Activated naive CD4-positive, alpha-beta T cell treated with anti-CD3 and anti-CD28 coated beads, Interleukin-2, amount 50 U/mL, for 24 hours (primary cell): Measurements from ENCODE around the gene ZNF202.

Experiments
- H3K27ac Mint-ChIP-seq: one replicate; pipeline ENCODE4 v1.8.0; 2021; ENCODE audit warnings: mild to moderate bottlenecking, mixed read lengths
- H3K27me3 Mint-ChIP-seq: one replicate; pipeline ENCODE4 v1.8.0; 2021; ENCODE audit warnings: mixed read lengths
- H3K36me3 Mint-ChIP-seq: one replicate; pipeline ENCODE4 v1.8.0; 2021; ENCODE audit warnings: mixed read lengths
- H3K4me1 Mint-ChIP-seq: one replicate; pipeline ENCODE4 v1.8.0; 2021; ENCODE audit warnings: mixed read lengths
- H3K4me3 Mint-ChIP-seq: one replicate; pipeline ENCODE4 v1.8.0; 2021; ENCODE audit warnings: mild to moderate bottlenecking, mixed read lengths
- H3K9me3 Mint-ChIP-seq: one replicate; pipeline ENCODE4 v1.8.0; 2021; ENCODE audit warnings: mixed read lengths

ZNF202 gene

DNA sequence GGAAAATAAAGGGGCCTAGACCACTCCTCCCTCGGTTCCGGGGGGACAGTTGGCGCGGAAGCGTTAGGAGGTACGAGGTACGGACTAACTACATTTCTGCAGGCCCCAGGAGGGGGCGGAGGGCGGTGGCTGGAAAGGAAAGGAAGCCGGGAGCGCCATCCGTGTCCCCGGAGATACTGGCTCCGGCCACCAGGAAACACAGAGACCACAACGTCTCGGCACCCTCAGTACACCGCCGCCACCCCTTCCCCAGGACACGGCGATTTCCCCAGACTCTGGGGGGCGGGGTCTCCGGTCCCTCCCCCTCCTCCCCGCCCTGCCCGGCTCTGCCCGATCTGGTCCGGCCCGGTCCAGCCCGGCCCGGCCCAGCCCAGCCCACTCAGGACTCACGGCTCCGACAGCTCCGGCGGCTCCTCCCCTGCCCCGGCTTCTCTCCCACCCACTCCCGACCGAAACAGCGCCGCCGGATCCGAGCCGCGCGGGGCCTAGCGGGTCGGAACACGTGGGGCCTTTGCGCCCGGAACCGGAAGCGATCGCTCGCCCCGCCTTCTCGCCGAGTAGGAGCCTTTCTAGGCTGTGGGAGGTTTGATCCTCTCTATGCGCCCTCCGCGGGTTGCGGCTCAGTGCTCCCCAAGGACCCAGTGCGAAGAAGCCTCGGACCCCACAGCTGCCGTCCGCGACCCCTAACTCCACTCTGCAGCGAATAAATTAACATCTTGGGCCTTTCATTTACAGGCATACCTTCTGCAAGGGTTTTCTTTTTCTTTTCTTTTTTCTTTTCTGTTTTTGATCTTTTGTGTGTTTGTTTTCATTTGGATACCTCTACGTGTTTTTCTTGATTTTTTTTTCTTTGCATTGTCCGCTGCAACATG is at the start of gene ZNF202:
ZNF202 (minus strand) TSS at position 502 of the 872 bp plus-strand sequence. CDS start 10,772 bp downstream, outside the sequence.
- Mint-ChIP-seq H3K9me3 (no peaks in the 10 kb centered on the region), H3K36me3 (peaks cover 9% of the 10 kb centered on the region), H3K27ac (peak within 1 kb of the TSS; percentile 97), H3K4me1 (peaks cover 50% of the 10 kb centered on the region), H3K27me3 (no peaks in the 10 kb centered on the region), H3K4me3 (peak within 1 kb of the TSS; percentile 99)

GRCh38 chr11:123783536-123783935 is 42.1 kb upstream of the ZNF202 start:
- H3K27me3 Mint-ChIP-seq: peaks cover 11% of the 10 kb centered on the region
- H3K27ac Mint-ChIP-seq: no peak overlapping the region
- H3K4me3 Mint-ChIP-seq: no peak overlapping the region
- peaks cover 5% of the 10 kb centered on the region for H3K9me3 Mint-ChIP-seq
- H3K36me3 Mint-ChIP-seq: no peaks in the 10 kb centered on the region
- H3K4me1 Mint-ChIP-seq: no peaks in the 10 kb centered on the region

DNA sequence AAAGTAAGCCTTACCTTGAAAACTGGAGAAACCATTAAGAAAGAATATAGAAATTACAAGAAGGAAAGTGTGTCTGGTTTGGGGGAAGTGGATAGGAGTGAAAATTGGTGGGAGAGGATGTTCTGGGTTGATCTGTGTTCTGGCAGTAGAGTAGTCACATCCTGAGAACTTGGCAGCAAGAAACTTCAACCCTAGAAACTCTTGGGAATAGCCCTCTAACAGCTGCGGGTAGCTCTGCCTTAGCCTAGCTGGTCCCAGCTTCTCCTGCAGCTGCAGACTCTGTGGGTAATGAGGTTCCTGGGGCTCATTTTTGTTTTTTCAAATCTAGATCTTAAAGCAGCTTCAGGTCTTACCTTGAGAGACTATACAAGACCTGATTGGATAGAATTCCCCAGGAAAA is 37.1 kb upstream of the ZNF202 start:
- H3K36me3 Mint-ChIP-seq: no peaks in the 10 kb centered on the region
- no peak overlapping the region for H3K4me3 Mint-ChIP-seq
- peaks cover 3% of the 10 kb centered on the region for H3K27me3 Mint-ChIP-seq
- no peak overlapping the region for H3K27ac Mint-ChIP-seq
- no peaks in the 10 kb centered on the region for H3K4me1 Mint-ChIP-seq
- H3K9me3 Mint-ChIP-seq: no peaks in the 10 kb centered on the region

GRCh38 chr11:123775715-123776549 is 34.5 kb upstream of the ZNF202 start:
- no peak overlapping the region for H3K27ac Mint-ChIP-seq
- no peaks in the 10 kb centered on the region for H3K36me3 Mint-ChIP-seq
- no peaks in the 10 kb centered on the region for H3K4me1 Mint-ChIP-seq
- peaks cover 3% of the 10 kb centered on the region for H3K27me3 Mint-ChIP-seq
- H3K4me3 Mint-ChIP-seq: no peak overlapping the region
- no peaks in the 10 kb centered on the region for H3K9me3 Mint-ChIP-seq

DNA sequence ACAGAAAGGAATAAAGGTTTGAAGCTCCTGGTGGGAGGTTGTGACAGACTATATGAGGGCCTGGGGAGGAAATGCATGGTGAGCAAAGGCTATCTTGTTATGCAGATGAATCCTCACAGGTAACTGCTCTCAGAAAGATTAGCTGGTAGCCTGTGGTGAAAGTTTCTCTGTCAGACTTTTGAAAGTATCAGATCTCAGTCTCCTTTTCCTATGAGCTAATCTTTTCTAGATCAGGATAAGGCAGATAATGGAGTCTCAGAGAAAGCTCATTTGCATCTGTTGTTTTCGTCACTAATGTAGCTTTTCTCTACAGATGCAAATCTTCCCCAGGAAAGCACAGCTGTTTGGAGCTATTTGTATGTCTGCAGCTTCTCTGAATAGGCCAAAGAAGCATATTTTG is 33.8 kb upstream of the ZNF202 start:
- Mint-ChIP-seq H3K27ac (no peak overlapping the region), H3K4me1 (no peaks in the 10 kb centered on the region), H3K9me3 (no peaks in the 10 kb centered on the region), H3K4me3 (no peak overlapping the region), H3K27me3 (no peaks in the 10 kb centered on the region), H3K36me3 (no peaks in the 10 kb centered on the region)

GRCh38 chr11:123773959-123774358 is 32.5 kb upstream of the ZNF202 start:
- Mint-ChIP-seq H3K36me3 (no peaks in the 10 kb centered on the region), H3K27ac (no peak overlapping the region), H3K27me3 (no peaks in the 10 kb centered on the region), H3K9me3 (no peaks in the 10 kb centered on the region), H3K4me3 (no peak overlapping the region), H3K4me1 (no peaks in the 10 kb centered on the region)

DNA sequence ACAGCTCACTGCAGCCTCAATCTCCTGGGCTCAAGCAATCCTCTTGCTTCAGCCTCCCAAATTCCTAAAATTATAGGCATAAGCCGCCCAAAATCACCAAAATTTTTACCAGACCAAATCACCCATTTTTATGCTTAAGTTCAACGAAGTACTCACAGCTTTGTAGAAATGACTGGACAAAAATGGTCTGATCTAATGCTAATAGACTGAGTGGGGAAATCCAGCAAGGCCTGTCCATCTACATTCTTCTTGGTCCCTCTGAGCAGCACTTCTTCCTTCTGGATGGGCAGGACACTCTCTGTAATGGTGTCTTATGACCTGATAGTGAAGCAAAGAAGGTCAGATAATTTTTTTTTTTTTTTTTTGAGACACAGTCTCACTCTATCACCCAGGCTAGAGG is 31.6 kb upstream of the ZNF202 start:
- Mint-ChIP-seq H3K27me3 (peaks cover 2% of the 10 kb centered on the region), H3K4me1 (no peaks in the 10 kb centered on the region), H3K27ac (no peak overlapping the region), H3K4me3 (no peak overlapping the region), H3K36me3 (no peaks in the 10 kb centered on the region), H3K9me3 (no peaks in the 10 kb centered on the region)

- Mint-ChIP-seq H3K27me3 (peaks cover 5% of the 10 kb centered on the region), H3K4me3 (no peak overlapping the region), H3K27ac (no peak overlapping the region), H3K9me3 (no peaks in the 10 kb centered on the region), H3K4me1 (no peaks in the 10 kb centered on the region), H3K36me3 (no peaks in the 10 kb centered on the region)
Measured at GRCh38 chr11:123771664-123772063, 30.2 kb upstream of the ZNF202 start.

DNA sequence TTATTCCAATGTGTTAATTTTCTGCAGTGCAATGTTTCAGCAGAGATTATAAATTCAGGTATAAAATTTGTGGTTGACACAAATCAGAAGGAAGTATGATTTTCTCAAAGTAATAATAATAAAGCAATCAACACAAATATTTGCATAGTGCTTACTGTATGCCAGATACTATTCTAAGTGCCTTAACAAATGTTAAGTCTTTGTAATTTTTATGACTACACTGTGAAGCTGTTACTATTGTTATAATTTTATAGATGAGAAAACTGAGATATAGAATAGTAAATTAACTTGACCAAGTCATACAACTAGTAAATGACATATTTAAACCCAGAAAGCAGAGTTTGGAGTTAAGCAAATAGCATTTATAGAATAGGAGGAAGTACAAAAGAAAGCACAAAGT is 29.3 kb upstream of the ZNF202 start:
- Mint-ChIP-seq H3K4me1 (no peaks in the 10 kb centered on the region), H3K27ac (no peak overlapping the region), H3K9me3 (no peaks in the 10 kb centered on the region), H3K27me3 (peaks cover 10% of the 10 kb centered on the region), H3K4me3 (no peak overlapping the region), H3K36me3 (no peaks in the 10 kb centered on the region)

DNA sequence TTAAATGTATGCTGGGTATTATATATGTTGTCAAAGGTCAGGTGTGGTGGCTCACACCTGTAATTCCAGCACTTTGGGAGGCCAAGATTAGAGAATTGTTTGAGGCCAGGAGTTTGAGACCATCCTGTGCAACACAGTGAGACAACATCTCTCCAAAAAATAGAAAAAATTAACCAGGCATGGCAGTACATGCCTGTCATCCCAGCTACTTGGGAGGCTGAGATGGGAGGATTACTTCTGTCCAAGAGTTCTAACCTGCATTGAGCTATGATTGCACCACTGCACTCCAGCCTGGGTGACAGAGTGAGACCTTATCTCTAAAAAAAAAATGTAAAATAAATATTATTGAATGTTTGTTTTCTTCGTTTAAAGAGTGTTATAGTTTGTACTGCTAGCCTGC is 24.1 kb upstream of the ZNF202 start:
- no peak overlapping the region for H3K27ac Mint-ChIP-seq
- peaks cover 26% of the 10 kb centered on the region for H3K9me3 Mint-ChIP-seq

DNA sequence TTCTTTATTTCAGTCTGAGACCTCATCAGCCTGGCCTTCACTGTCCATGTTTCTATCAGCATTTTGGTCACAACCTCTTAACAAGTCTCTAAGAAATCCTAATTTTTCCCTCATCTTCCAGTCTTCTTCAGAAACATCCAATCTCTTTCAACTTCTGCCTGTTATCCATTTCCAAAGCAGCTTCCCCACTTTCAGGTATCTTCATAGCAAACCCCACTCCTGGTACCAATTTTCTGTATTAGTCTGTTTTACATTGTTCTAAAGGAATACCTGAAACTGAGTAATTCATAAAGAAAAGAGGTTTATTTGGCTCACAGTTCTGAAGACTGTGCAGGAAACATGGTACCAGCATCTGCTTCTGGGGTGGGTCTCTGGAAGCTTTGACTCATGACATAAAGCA is 21.0 kb upstream of the ZNF202 start:
- Mint-ChIP-seq H3K4me3 (no peak overlapping the region), H3K9me3 (peaks cover 26% of the 10 kb centered on the region), H3K4me1 (no peaks in the 10 kb centered on the region), H3K36me3 (peaks cover 6% of the 10 kb centered on the region), H3K27me3 (peaks cover 16% of the 10 kb centered on the region), H3K27ac (no peak overlapping the region)

More for the DNA sequence above, 24.1 kb upstream of the ZNF202 start:
- no peaks in the 10 kb centered on the region for H3K4me1 Mint-ChIP-seq
- H3K36me3 Mint-ChIP-seq: peaks cover 6% of the 10 kb centered on the region
- peaks cover 16% of the 10 kb centered on the region for H3K27me3 Mint-ChIP-seq
- no peak overlapping the region for H3K4me3 Mint-ChIP-seq

- Mint-ChIP-seq H3K4me1 (no peaks in the 10 kb centered on the region), H3K9me3 (peaks cover 26% of the 10 kb centered on the region), H3K4me3 (no peak overlapping the region), H3K27ac (no peak overlapping the region), H3K36me3 (peaks cover 6% of the 10 kb centered on the region), H3K27me3 (peaks cover 14% of the 10 kb centered on the region)
Measured at GRCh38 chr11:123760894-123761293, 19.4 kb upstream of the ZNF202 start.

GRCh38 chr11:123757976-123758375 is 16.5 kb upstream of the ZNF202 start:
- peaks cover 11% of the 10 kb centered on the region for H3K27me3 Mint-ChIP-seq
- H3K27ac Mint-ChIP-seq: no peak overlapping the region
- no peaks in the 10 kb centered on the region for H3K4me1 Mint-ChIP-seq
- H3K9me3 Mint-ChIP-seq: peaks cover 10% of the 10 kb centered on the region
- no peak overlapping the region for H3K4me3 Mint-ChIP-seq
- H3K36me3 Mint-ChIP-seq: peaks cover 5% of the 10 kb centered on the region

DNA sequence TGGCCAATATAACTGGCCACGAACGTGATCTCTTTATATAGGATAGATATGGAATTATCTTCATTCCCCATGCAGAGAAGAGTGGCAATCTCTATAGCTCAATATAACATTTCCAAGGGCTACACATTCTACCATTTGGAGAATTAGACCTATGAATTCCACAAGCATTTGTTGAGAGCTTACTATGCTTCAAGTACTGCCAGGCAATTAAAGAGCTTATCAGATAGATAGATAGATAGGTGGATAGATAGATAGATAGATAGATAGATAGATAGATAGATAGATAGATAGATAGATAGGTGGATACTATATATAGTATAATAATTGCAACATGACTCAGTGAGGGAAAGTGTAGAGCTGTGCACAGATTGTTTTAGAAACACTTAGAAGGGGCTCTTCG is 14.4 kb upstream of the ZNF202 start:
- no peak overlapping the region for H3K4me3 Mint-ChIP-seq
- H3K4me1 Mint-ChIP-seq: no peaks in the 10 kb centered on the region
- H3K27me3 Mint-ChIP-seq: peaks cover 15% of the 10 kb centered on the region
- no peaks in the 10 kb centered on the region for H3K36me3 Mint-ChIP-seq
- no peaks in the 10 kb centered on the region for H3K9me3 Mint-ChIP-seq
- no peak overlapping the region for H3K27ac Mint-ChIP-seq

DNA sequence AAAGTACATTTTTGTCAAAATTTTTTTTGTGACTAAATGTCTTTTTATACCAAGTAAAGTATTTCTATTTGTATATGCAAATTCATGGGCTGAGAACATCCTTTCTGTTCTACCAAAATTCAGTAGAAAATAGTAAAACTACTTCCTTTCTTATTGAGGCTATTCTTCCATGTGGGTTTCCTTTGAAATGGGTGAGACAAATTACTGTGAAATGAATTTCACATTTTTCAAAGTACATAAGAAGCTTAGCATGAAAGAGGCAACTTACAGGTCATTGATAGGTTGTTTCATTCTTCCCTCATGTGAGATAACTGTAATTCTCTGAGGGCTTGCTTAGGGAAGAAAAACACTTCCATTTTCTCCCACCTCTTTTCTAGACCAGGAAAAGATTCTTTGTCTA is 13.9 kb upstream of the ZNF202 start:
- Mint-ChIP-seq H3K27ac (no peak overlapping the region), H3K9me3 (no peaks in the 10 kb centered on the region)

GRCh38 chr11:123754101-123754568 is 12.7 kb upstream of the ZNF202 start, which contains the start of gene OR6X1:
Gene OR6X1 (minus strand): TSS chr11:123754518. CDS start chr11:123754518, 0 bp downstream.
- H3K27ac Mint-ChIP-seq: no peak within 1 kb of the TSS
- no peaks in the 10 kb centered on the region for H3K4me1 Mint-ChIP-seq
- no peaks in the 10 kb centered on the region for H3K36me3 Mint-ChIP-seq
- no peaks in the 10 kb centered on the region for H3K9me3 Mint-ChIP-seq
- H3K27me3 Mint-ChIP-seq: peaks cover 14% of the 10 kb centered on the region
- no peak within 1 kb of the TSS for H3K4me3 Mint-ChIP-seq

More for the DNA sequence above, 13.9 kb upstream of the ZNF202 start:
- H3K4me3 Mint-ChIP-seq: no peak overlapping the region
- no peaks in the 10 kb centered on the region for H3K36me3 Mint-ChIP-seq
- peaks cover 14% of the 10 kb centered on the region for H3K27me3 Mint-ChIP-seq
- H3K4me1 Mint-ChIP-seq: no peaks in the 10 kb centered on the region
